Measurements from ENCODE around the gene HNRNPH2.

DNA sequence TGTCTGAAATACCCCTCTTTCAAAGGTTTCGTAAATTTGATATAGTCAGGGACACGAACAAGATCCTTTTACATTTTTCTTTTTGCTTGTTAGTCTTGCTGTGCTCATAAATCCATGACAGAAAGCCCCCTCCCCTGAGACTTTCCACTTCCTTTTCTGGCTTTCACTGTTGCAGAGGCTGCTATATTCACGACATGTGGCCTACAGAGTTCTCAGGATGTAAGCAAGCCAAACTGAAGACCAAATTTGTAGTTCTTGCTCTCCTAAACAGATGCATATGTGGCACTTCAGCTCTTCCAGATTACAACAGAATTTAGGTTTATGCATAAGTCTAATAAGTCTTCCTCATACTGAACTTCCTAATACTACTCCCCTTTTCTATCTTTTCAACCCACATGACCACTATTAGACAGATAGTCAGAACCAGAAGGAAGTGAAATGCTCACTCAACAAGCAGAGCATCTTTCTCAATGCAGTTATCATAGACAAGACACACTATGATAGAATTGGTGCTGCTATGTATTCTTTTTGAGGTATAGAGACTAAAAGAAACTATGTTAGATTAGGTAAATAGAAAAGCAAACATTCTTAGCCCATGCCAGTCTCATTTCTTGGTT is 37.0 kb upstream of the HNRNPH2 start:
- TF ChIP-seq, protein P1, sequence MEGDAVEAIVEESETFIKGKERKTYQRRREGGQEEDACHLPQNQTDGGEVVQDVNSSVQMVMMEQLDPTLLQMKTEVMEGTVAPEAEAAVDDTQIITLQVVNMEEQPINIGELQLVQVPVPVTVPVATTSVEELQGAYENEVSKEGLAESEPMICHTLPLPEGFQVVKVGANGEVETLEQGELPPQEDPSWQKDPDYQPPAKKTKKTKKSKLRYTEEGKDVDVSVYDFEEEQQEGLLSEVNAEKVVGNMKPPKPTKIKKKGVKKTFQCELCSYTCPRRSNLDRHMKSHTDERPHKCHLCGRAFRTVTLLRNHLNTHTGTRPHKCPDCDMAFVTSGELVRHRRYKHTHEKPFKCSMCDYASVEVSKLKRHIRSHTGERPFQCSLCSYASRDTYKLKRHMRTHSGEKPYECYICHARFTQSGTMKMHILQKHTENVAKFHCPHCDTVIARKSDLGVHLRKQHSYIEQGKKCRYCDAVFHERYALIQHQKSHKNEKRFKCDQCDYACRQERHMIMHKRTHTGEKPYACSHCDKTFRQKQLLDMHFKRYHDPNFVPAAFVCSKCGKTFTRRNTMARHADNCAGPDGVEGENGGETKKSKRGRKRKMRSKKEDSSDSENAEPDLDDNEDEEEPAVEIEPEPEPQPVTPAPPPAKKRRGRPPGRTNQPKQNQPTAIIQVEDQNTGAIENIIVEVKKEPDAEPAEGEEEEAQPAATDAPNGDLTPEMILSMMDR (IDR thresholded peaks at IDR 0.05), result no peak
- TF ChIP-seq POLR2A (IDR thresholded peaks at IDR 0.05), result no peak

All from breast epithelium (tissue), 3 donors.